SK-N-MC (cell line): ENCODE measurements around the gene P2RY6.

Experiments
- EZH2 ChIP-seq: fragments of 200-600 bp; sonication (generic); IDR thresholded peaks from one replicate; pipeline ENCODE4 v1.6.1; 2017; ENCODE audit warnings: antibody characterized with exemption
- FOXP2 ChIP-seq: optimal IDR thresholded peaks from 2 replicates; pipeline ENCODE3; 2011; ENCODE audit warnings: mild to moderate bottlenecking, moderate library complexity; ENCODE audit not compliant: insufficient read depth; ENCODE audit errors: extremely low read length, control extremely low read depth
- POLR2AphosphoS5 ChIP-seq: IDR thresholded peaks from 2 replicates; pipeline ENCODE4 v1.6.1; 2012; ENCODE audit warnings: mild to moderate bottlenecking, low read depth, low read length, borderline replicate concordance

DNA sequence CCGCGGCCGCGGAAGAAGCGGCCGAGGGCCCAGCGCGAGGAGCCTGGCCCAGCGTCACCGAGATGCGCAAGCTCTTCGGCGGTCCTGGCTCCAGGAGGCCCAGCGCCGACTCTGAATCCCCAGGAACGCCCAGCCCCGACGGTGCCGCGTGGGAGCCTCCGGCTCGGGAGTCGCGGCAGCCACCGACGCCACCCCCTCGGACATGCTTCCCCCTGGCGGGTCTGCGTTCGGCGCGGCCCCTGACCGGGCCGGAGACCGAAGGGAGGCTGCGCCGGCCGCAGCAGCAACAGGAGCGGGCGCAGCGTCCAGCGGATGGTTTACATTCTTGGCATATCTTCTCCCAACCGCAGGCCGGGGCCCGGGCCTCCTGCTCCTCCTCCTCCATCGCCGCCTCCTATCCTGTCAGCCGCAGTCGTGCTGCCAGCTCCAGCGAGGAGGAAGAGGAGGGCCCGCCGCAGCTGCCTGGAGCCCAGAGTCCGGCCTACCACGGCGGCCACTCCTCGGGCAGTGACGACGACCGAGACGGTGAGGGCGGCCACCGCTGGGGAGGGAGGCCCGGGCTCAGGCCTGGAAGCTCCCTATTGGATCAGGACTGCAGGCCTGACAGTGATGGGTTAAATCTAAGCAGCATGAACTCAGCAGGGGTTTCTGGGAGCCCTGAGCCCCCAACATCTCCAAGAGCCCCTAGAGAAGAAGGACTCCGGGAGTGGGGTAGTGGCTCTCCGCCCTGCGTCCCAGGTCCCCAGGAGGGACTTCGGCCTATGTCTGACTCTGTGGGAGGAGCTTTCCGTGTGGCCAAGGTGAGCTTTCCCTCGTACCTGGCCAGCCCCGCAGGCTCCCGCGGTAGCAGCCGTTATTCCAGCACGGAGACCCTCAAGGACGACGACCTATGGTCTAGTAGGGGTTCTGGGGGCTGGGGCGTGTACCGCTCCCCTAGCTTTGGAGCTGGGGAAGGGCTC, 37.1 kb downstream of the P2RY6 start:
- TF ChIP-seq EZH2 = no peak
- no peak for TF ChIP-seq POLR2AphosphoS5
- TF ChIP-seq FOXP2 = no peak
